GM12873 (cell line): Measurements from ENCODE around the gene MXD3.

ENCODE experiments used
- TF ChIP-seq, protein P1 (sequence below): IDR thresholded peaks from 2 replicates; pipeline ENCODE4 v1.5.1; 2012; ENCODE audit warnings: low read depth, mild to moderate bottlenecking, moderate library complexity, low read length, control low read depth; ENCODE audit not compliant: insufficient read depth; ENCODE audit errors: missing control alignments

Gene MXD3, protein sequence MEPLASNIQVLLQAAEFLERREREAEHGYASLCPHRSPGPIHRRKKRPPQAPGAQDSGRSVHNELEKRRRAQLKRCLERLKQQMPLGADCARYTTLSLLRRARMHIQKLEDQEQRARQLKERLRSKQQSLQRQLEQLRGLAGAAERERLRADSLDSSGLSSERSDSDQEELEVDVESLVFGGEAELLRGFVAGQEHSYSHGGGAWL

DNA sequence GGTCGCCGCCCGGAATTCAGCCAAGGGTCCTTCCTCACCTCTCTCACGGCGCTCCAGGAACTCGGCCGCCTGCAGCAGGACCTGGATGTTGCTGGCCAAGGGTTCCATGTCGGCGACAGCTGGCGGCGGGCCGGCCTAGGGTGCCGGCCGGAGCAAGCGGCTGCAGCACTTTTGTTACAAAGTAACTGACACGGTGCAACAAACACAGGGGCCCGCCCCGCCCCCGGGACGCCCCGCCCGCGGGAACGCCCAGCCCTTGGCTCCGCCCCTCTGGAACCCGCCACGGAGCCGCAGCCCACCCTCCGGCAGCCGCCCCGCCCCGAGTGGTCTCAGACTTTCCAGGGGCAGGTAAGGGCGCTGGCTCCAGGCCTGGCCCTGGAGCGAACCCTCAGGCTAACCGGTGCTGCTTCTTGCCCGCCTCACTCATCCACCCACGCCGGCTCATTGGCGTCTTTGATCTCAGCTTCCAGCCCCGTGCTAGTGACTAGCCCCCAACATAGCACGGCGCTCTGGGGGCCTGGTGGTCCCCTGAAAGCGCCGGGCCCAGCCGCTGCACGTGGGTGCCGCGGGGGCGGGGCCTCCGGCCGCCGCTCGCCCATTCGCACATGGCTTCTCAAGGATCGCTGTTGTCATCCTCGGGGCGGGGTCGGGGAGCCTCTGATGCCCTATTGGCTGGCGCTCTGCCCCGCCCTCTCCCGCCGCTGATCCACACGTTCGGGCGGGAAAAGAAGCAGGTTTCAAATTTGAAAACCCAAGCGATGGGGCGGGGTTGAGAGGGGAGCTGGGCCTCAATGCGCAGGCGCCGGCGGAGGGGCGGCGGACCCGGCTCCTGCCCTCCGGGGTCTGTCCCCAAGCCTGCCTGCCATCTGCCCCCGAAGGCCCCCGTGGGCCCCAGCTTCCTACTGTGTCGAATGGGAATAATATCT lies at the start of gene MXD3:
Gene MXD3 (minus strand): TSS at position 176 of the 926 bp plus-strand sequence. CDS start 68 bp downstream, at position 108.
- TF ChIP-seq, protein P1, sequence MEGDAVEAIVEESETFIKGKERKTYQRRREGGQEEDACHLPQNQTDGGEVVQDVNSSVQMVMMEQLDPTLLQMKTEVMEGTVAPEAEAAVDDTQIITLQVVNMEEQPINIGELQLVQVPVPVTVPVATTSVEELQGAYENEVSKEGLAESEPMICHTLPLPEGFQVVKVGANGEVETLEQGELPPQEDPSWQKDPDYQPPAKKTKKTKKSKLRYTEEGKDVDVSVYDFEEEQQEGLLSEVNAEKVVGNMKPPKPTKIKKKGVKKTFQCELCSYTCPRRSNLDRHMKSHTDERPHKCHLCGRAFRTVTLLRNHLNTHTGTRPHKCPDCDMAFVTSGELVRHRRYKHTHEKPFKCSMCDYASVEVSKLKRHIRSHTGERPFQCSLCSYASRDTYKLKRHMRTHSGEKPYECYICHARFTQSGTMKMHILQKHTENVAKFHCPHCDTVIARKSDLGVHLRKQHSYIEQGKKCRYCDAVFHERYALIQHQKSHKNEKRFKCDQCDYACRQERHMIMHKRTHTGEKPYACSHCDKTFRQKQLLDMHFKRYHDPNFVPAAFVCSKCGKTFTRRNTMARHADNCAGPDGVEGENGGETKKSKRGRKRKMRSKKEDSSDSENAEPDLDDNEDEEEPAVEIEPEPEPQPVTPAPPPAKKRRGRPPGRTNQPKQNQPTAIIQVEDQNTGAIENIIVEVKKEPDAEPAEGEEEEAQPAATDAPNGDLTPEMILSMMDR = no peak

DNA sequence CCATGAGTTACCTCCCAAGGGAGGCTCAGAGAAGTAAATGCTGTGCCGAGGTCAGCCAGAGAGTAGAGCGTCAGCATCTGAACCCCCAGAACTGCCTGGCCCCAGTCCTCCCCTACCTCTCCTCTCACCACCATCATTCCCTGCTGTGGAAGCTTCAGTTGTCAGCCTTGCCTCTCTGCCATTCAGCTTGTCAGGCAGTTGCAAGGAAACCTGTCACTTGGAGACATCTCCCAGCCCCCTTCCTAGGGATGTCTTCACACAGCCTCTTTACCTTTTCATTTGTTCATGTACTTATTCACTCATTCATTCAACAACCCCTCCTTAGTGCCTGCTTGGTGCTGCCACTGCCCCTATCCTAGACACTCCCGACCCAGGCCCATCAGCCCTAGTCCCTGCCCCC lies 48.2 kb upstream of the MXD3 start:
- TF ChIP-seq, protein P1 = no peak

DNA sequence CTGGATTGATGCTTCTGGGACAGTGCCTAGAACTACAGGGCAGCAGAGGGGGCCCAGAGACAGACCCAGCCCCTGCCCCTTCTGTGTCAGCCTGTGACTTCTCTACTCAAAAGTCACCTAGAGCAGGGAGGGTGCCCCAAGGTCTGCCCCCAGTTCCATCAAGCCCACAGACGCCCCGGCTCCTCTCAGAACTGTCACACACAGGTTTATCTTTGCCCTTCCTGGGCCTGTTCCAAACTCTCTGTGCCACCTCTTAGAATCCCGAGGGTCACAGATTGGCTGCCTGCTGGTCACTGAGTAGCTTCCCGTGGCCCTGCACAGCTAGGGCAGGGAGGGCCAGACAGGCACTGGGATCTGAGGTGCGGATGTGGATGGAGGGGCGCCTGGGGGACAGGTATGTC lies 47.8 kb upstream of the MXD3 start:
- TF ChIP-seq, protein P1 = no peak

DNA sequence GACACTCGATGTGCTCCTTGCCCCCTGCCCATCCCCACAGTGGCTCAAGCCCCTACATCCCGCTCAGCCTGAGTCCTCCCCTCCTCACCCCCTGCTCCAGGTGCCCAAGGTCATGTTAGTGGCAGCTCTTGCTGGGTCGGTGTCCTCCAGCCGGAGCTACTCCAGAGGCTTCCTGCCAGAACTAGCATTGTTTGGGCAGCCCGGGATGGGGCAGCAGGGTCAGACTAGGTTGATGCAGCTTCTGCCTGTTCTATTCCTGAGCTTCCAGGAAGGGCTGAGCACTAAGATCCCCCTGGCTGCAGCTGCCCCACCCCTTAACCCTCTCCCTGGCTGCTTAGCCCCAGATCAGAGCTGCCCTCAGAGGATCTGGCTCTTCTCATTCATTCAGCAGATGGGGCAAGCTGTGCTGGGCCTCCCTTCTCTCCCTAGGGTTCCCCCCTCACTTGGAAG lies 46.7 kb upstream of the MXD3 start:
- TF ChIP-seq, protein P1 = no peak

DNA sequence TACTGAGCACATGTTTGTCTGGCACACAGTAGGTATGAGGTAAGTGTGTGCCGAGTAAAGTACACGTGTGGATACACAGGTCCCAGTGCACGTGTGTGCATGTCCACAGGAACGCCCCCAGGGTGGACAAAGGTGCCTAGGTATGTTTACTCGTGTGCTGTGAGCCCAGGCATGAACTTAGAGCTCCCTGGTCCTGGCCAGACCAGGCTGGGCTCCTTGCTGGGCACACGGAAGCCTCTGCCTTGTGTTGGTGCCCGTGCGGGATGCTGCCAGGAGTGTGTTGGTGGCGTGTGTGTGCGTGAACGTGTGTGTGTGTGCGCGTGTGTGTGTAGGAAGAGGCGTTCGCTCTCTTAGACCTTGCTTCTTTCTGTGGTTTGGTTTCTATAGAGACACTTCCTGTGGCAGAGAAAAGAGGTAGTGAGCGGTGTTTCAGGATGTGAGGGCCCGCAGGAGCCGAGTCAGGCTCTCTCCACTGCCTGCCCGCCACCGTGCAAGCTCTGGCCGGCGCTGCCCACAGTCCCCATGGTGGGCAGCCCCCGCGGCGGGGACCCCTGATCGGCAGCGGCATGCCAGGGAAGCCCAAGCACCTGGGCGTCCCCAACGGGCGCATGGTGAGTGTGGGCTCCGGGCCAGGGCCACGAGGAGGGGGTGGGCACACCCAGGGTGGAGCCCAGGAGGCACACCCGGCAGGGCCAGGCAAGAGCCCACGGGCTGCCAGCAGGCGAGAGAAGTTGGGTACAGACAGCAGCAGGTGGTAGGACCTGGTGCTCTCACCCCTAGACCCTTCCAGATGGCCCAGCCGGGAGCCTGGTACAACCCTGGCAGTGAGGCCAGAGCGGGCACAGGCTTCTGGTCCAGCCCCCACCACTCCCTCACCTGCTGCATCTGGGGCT lies 46.0 kb upstream of the MXD3 start, which contains the start of gene RGS14:
Gene RGS14 (plus strand): TSS at position 466 of the 893 bp plus-strand sequence. CDS start 101 bp downstream, at position 567.
- TF ChIP-seq, protein P1 = no peak

DNA sequence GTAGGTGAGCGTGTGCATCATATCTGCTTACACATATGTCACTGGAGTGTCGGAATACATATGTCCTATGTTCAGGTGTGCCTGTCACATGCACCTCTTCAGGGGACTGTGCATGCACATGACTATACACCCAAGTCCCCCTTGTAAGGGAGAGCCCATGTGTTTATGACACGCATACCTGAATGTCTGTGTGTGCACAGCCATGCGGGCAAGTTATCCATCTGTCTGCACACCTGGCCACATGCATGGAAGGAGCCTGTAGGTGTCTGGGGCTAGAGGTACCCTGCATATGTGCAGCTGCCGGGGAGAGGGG lies 45.4 kb upstream of the MXD3 start:
- TF ChIP-seq, protein P1 = no peak
